NCI-H2081 (cell line): ENCODE results near the gene VPS51.
"Not testable (repeated sequence)": the region's sequence is repeated elsewhere in the genome, so short reads cannot be mapped to it uniquely, and the experiment has no call there.

Experiments used
- DNase-seq, 2 experiments: peaks; one replicate each; lab custom pipeline; 2025; lab: John Stamatoyannopoulos, UW

The VPS51 gene

GRCh38 chr11:65134240-65134951 lies 38.4 kb downstream of the VPS51 start, which contains the start of gene SYVN1:
Gene SYVN1 (minus strand): TSS chr11:65134519. CDS start chr11:65133601, 918 bp downstream.
- peak; percentile 86 to 91 for DNase-seq

- DNase-seq = peak; percentile 95 to 98
These were observed 39.1 kb downstream of the VPS51 start for GRCh38 chr11:65134952-65135632.

- DNase-seq = no peak
These were observed 39.7 kb downstream of the VPS51 start for GRCh38 chr11:65135633-65136145.

- DNase-seq = no peak
These were observed 40.6 kb downstream of the VPS51 start for GRCh38 chr11:65136515-65137096.

- DNase-seq = no peak
These were observed 46.0 kb downstream of the VPS51 start for GRCh38 chr11:65141896-65142494.

GRCh38 chr11:65147352-65148075 lies 51.5 kb downstream of the VPS51 start:
- no peak for DNase-seq

GRCh38 chr11:65148657-65149056 lies 52.6 kb downstream of the VPS51 start:
- no peak for DNase-seq

- DNase-seq = not testable (repeated sequence)
These were observed 54.1 kb downstream of the VPS51 start for GRCh38 chr11:65150131-65150508.

- peak; percentile 4 to 25 for DNase-seq
These were observed 54.7 kb downstream of the VPS51 start for GRCh38 chr11:65150509-65151299.

- no peak for DNase-seq
These were observed 55.4 kb downstream of the VPS51 start for GRCh38 chr11:65151331-65151899.

- DNase-seq = no peak
These were observed 56.1 kb downstream of the VPS51 start for GRCh38 chr11:65152122-65152521.

- DNase-seq = no peak
These were observed 60.2 kb downstream of the VPS51 start for GRCh38 chr11:65156256-65156655.

GRCh38 chr11:65156926-65157325 lies 60.9 kb downstream of the VPS51 start:
- no peak for DNase-seq

GRCh38 chr11:65157336-65157735 lies 61.3 kb downstream of the VPS51 start:
- no peak for DNase-seq

- no peak for DNase-seq
These were observed 63.0 kb downstream of the VPS51 start for GRCh38 chr11:65159012-65159411.

- DNase-seq = no peak
These were observed 64.6 kb downstream of the VPS51 start for GRCh38 chr11:65160643-65161042.
